SK-N-SH (cell line): ENCODE measurements around the gene SYNM.

Source experiments
- EP300 ChIP-seq, 2 experiments: IDR thresholded peaks; 2 replicates each; pipeline versions ENCODE4 v1.4.0 to v1.6.1; 2012; ENCODE audit warnings: borderline replicate concordance in 1 of 2, low read depth in 1 of 2, low read length in 1 of 2
- GABPA ChIP-seq: IDR thresholded peaks from 2 replicates; pipeline ENCODE4 v1.4.0; 2012; ENCODE audit warnings: low read depth, mild to moderate bottlenecking
- GATA2 ChIP-seq: sonication (generic); formaldehyde crosslinking; IDR thresholded peaks from 2 replicates; pipeline ENCODE4 v1.5.0; 2020; ENCODE audit warnings: mild to moderate bottlenecking, missing genetic modification reagents
- POLR2AphosphoS5 ChIP-seq: IDR thresholded peaks from 2 replicates; pipeline ENCODE4 v1.6.1; 2012; ENCODE audit warnings: low read depth, low read length
- RAD21 ChIP-seq: IDR thresholded peaks from 2 replicates; pipeline ENCODE4 v1.6.1; 2012; ENCODE audit warnings: mild to moderate bottlenecking, low read length
- SMC3 ChIP-seq: IDR thresholded peaks from 2 replicates; pipeline ENCODE4 v1.6.1; 2012; ENCODE audit warnings: low read depth, low read length, improper control_type of control experiment
- TAF1 ChIP-seq: IDR thresholded peaks from 2 replicates; pipeline ENCODE4 v1.6.1; 2012; ENCODE audit warnings: low read depth, mild to moderate bottlenecking, low read length, moderate library complexity, borderline replicate concordance
- TF ChIP-seq, protein P1 (sequence below): fragments of 200-600 bp; sonication (generic); IDR thresholded peaks from 2 replicates; pipeline ENCODE4 v1.6.1; 2017; ENCODE audit warnings: antibody characterized with exemption, mild to moderate bottlenecking, moderate library complexity
- TF ChIP-seq, protein P2 (sequence below): fragments of 150-350 bp; IDR thresholded peaks from 2 replicates; pipeline ENCODE4 v1.6.1; 2017; ENCODE audit warnings: antibody characterized with exemption, low read length, low read depth, borderline replicate concordance

- TF ChIP-seq SMC3: no peak
- no peak for TF ChIP-seq EP300 (IDR thresholded peaks at IDR 0.05; ENCODE audit: borderline replicate concordance in 1 of 2, low read depth in 1 of 2, low read length in 1 of 2)
- TF ChIP-seq, protein P1, sequence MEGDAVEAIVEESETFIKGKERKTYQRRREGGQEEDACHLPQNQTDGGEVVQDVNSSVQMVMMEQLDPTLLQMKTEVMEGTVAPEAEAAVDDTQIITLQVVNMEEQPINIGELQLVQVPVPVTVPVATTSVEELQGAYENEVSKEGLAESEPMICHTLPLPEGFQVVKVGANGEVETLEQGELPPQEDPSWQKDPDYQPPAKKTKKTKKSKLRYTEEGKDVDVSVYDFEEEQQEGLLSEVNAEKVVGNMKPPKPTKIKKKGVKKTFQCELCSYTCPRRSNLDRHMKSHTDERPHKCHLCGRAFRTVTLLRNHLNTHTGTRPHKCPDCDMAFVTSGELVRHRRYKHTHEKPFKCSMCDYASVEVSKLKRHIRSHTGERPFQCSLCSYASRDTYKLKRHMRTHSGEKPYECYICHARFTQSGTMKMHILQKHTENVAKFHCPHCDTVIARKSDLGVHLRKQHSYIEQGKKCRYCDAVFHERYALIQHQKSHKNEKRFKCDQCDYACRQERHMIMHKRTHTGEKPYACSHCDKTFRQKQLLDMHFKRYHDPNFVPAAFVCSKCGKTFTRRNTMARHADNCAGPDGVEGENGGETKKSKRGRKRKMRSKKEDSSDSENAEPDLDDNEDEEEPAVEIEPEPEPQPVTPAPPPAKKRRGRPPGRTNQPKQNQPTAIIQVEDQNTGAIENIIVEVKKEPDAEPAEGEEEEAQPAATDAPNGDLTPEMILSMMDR: no peak
- no peak for TF ChIP-seq GATA2 (CRISPR knock-in tag)
- TF ChIP-seq POLR2AphosphoS5: no peak
- TF ChIP-seq RAD21: no peak
- TF ChIP-seq, protein P2, sequence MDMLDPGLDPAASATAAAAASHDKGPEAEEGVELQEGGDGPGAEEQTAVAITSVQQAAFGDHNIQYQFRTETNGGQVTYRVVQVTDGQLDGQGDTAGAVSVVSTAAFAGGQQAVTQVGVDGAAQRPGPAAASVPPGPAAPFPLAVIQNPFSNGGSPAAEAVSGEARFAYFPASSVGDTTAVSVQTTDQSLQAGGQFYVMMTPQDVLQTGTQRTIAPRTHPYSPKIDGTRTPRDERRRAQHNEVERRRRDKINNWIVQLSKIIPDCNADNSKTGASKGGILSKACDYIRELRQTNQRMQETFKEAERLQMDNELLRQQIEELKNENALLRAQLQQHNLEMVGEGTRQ: no peak
- no peak for TF ChIP-seq TAF1
- no peak for TF ChIP-seq GABPA
Observed at GRCh38 chr15:99095626-99096025, 9.3 kb upstream of the SYNM start.
